ENCODE data around the gene AQP6.
A peak's percentile ranks its signal among the peaks of the same experiment; 100 is the strongest.

AQP6 gene

DNA sequence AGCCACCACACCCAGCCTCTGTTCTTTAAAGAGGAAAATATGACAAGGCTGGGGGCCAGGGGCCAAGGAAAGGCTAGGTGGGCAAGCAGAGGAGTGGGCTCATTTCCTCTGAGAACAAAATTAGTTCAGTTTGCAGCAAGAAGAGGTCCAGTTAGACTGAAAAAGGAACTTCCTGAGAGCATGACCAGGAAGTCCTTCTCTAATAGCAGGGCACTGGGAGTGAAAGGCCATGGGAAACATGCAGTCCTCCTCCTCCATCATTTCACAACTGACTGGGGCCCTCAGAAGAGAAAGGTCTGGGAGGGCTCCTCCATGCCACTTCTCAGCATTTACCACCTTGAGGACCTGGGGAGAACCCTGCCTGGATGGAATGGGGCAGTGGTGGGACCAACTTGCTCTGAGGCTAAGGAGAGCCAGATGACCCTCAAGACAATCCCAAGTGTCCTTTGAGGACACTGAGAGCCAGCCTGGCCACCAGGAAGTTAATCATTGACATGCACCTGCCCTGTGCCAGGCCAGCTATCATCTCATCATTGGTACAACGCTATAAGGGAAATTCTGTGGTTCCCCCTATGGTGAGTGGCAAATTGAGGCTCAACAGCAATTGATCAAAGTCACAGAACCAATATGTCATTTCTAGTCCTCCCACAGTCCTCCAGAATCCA is 20.2 kb upstream of the AQP6 start:
- Histone ChIP-seq H4K8ac (ENCODE audit: low read depth, low read length) (no peak overlapping the region), H2AFZ (ENCODE audit: low read length) (no peak overlapping the region), H3K9me3 (replicated peaks in 1 of 2; ENCODE audit: control insufficient read depth in 2 of 2, insufficient read depth in 1 of 2, low read depth in 1 of 2, low read length in 2 of 2) (no peaks in the 10 kb centered on the region), H3K9ac (ENCODE audit: low read depth, low read length, poor library complexity) (no peak overlapping the region), H3K27me3 (ENCODE audit: control insufficient read depth in 3 of 3, insufficient read depth in 3 of 3, low read depth in 1 of 3, low read length in 3 of 3) (peaks cover 0 to 35% (median 25%) of the 10 kb centered on the region in 3 experiments), H3K4ac (ENCODE audit: low read length) (no peak overlapping the region), H3K4me1 (ENCODE audit: control insufficient read depth in 2 of 2, insufficient read depth in 1 of 2, low read depth in 1 of 2, low read length in 2 of 2) (peaks cover 0 to 9% of the 10 kb centered on the region in 2 donors), H3K79me1 (ENCODE audit: low read depth, low read length) (no peaks in the 10 kb centered on the region), H2BK15ac (ENCODE audit: low read length) (no peak overlapping the region), H2BK120ac (ENCODE audit: low read depth, low read length) (no peak overlapping the region), H3K36me3 (replicated peaks in 1 of 2; ENCODE audit: control insufficient read depth in 2 of 2, insufficient read depth in 2 of 2, low read length in 2 of 2) (no peaks in the 10 kb centered on the region), H3K4me2 (ENCODE audit: insufficient read depth, low read length, poor library complexity, severe bottlenecking) (no peak overlapping the region), H2AK5ac (ENCODE audit: low read depth, low read length) (no peak overlapping the region), H3K27ac (replicated peaks; ENCODE audit: low read length) (no peak overlapping the region), H3K18ac (ENCODE audit: low read length) (peak overlapping the region; percentile 8), H2BK5ac (ENCODE audit: low read length) (no peak overlapping the region), H3K23ac (ENCODE audit: low read depth, low read length, poor library complexity) (no peak overlapping the region), H4K91ac (ENCODE audit: low read depth, low read length, poor library complexity) (no peak overlapping the region), H3K4me3 (ENCODE audit: low read length in 2 of 2) (no peak overlapping the region), H3K14ac (ENCODE audit: low read length) (no peak overlapping the region), H2BK12ac (ENCODE audit: low read length) (no peak overlapping the region)
- WGBS, 2 donors (ENCODE audit: extremely low coverage in 2 of 2, insufficient read length in 2 of 2, insufficient replicate concordance in 1 of 2): no CpG with 5 or more reads among the region's 1 CpG
- no peak for DNase-seq (ENCODE audit: low spot score)

GRCh38 chr12:49953151-49953550 is 19.6 kb upstream of the AQP6 start:
- no peak overlapping the region for H3K23ac ChIP-seq (ENCODE audit: low read depth, low read length, poor library complexity)
- no peaks in the 10 kb centered on the region for H3K79me1 ChIP-seq (ENCODE audit: low read depth, low read length)
- H2BK120ac ChIP-seq (ENCODE audit: low read depth, low read length): no peak overlapping the region
- no peaks in the 10 kb centered on the region for H3K36me3 ChIP-seq (replicated peaks in 1 of 2; ENCODE audit: control insufficient read depth in 2 of 2, insufficient read depth in 2 of 2, low read length in 2 of 2)
- no peak overlapping the region for H3K27ac ChIP-seq (replicated peaks; ENCODE audit: low read length)
- no CpG with 5 or more reads among the region's 4 CpGs for WGBS, 2 donors (ENCODE audit: extremely low coverage in 2 of 2, insufficient read length in 2 of 2, insufficient replicate concordance in 1 of 2)
- H2BK15ac ChIP-seq (ENCODE audit: low read length): no peak overlapping the region
- peaks cover 0 to 31% (median 23%) of the 10 kb centered on the region in 3 experiments for H3K27me3 ChIP-seq (ENCODE audit: control insufficient read depth in 3 of 3, insufficient read depth in 3 of 3, low read depth in 1 of 3, low read length in 3 of 3)
- H4K91ac ChIP-seq (ENCODE audit: low read depth, low read length, poor library complexity): no peak overlapping the region
- H3K4me2 ChIP-seq (ENCODE audit: insufficient read depth, low read length, poor library complexity, severe bottlenecking): no peak overlapping the region
- H2AK5ac ChIP-seq (ENCODE audit: low read depth, low read length): no peak overlapping the region
- no peak overlapping the region for H3K14ac ChIP-seq (ENCODE audit: low read length)
- no peak overlapping the region for H2BK12ac ChIP-seq (ENCODE audit: low read length)
- H3K4me1 ChIP-seq (ENCODE audit: control insufficient read depth in 2 of 2, insufficient read depth in 1 of 2, low read depth in 1 of 2, low read length in 2 of 2): peaks cover 0 to 9% of the 10 kb centered on the region in 2 donors
- H4K8ac ChIP-seq (ENCODE audit: low read depth, low read length): no peak overlapping the region
- H3K4me3 ChIP-seq (ENCODE audit: low read length in 2 of 2): no peak overlapping the region
- DNase-seq (ENCODE audit: low spot score): no peak
- no peak overlapping the region for H2BK5ac ChIP-seq (ENCODE audit: low read length)
- no peak overlapping the region for H3K4ac ChIP-seq (ENCODE audit: low read length)
- no peak overlapping the region for H2AFZ ChIP-seq (ENCODE audit: low read length)
- H3K9me3 ChIP-seq (replicated peaks in 1 of 2; ENCODE audit: control insufficient read depth in 2 of 2, insufficient read depth in 1 of 2, low read depth in 1 of 2, low read length in 2 of 2): no peaks in the 10 kb centered on the region
- no peak overlapping the region for H3K9ac ChIP-seq (ENCODE audit: low read depth, low read length, poor library complexity)
- no peak overlapping the region for H3K18ac ChIP-seq (ENCODE audit: low read length)

- no CpG with 5 or more reads among the region's 21 CpGs for WGBS, 2 donors (ENCODE audit: extremely low coverage in 2 of 2, insufficient read length in 2 of 2, insufficient replicate concordance in 1 of 2)
- Histone ChIP-seq H2AK5ac (ENCODE audit: low read depth, low read length) (peak overlapping the region; percentile 58), H3K79me1 (ENCODE audit: low read depth, low read length) (no peaks in the 10 kb centered on the region), H3K4ac (ENCODE audit: low read length) (no peak overlapping the region), H3K4me3 (ENCODE audit: low read length in 2 of 2) (no peak overlapping the region), H3K9me3 (replicated peaks in 1 of 2; ENCODE audit: control insufficient read depth in 2 of 2, insufficient read depth in 1 of 2, low read depth in 1 of 2, low read length in 2 of 2) (no peaks in the 10 kb centered on the region), H2BK15ac (ENCODE audit: low read length) (peak overlapping the region; percentile 62), H4K8ac (ENCODE audit: low read depth, low read length) (no peak overlapping the region), H3K23ac (ENCODE audit: low read depth, low read length, poor library complexity) (no peak overlapping the region), H3K27me3 (ENCODE audit: control insufficient read depth in 3 of 3, insufficient read depth in 3 of 3, low read depth in 1 of 3, low read length in 3 of 3) (peaks cover 0 to 30% (median 28%) of the 10 kb centered on the region in 3 experiments), H3K4me2 (ENCODE audit: insufficient read depth, low read length, poor library complexity, severe bottlenecking) (no peak overlapping the region), H3K36me3 (replicated peaks in 1 of 2; ENCODE audit: control insufficient read depth in 2 of 2, insufficient read depth in 2 of 2, low read length in 2 of 2) (no peaks in the 10 kb centered on the region), H2BK5ac (ENCODE audit: low read length) (no peak overlapping the region), H3K18ac (ENCODE audit: low read length) (peak overlapping the region; percentile 23), H4K91ac (ENCODE audit: low read depth, low read length, poor library complexity) (no peak overlapping the region), H2BK12ac (ENCODE audit: low read length) (no peak overlapping the region), H3K27ac (replicated peaks; ENCODE audit: low read length) (no peak overlapping the region), H2AFZ (ENCODE audit: low read length) (no peak overlapping the region), H3K9ac (ENCODE audit: low read depth, low read length, poor library complexity) (peak overlapping the region; percentile 45), H2BK120ac (ENCODE audit: low read depth, low read length) (no peak overlapping the region), H3K14ac (ENCODE audit: low read length) (no peak overlapping the region), H3K4me1 (ENCODE audit: control insufficient read depth in 2 of 2, insufficient read depth in 1 of 2, low read depth in 1 of 2, low read length in 2 of 2) (peaks cover 3 to 11% of the 10 kb centered on the region in 2 donors)
- no peak for DNase-seq (ENCODE audit: low spot score)
Observed at GRCh38 chr12:49953961-49954846, 18.5 kb upstream of the AQP6 start.

All from neuronal stem cell (in vitro differentiated cells).